ENCODE measurements around the gene BMP10. TPM values are rescaled to one million over a fixed set of nuclear protein-coding genes. Genes with fewer than 3 reads are reported as not detected.
"Not testable (repeated sequence)": the region's sequence is repeated elsewhere in the genome, so short reads cannot be mapped to it uniquely, and the experiment has no call there.

BMP10 gene
- total RNA-seq, 1 donor from 2014 or later = not detected

DNA sequence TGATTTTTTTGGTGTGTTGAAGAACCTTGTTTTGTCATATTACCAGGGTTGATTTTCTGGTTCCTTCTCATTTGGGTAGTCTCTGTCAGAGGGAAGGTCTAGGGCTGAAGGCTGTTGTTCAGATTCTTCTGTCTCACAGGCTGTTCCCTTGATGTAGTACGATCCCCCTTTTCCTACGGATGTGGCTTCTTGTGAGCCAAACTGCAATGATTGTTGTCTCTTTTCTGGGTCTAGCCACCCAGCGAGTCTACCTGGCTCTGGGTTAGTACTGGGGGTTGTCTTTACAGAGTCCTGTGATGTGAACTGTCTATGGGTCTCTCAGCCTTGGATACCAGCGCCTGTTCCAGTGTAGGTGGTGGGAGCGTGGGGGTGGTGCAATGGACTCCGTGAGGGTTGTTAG, 24.8 kb upstream of the BMP10 start:
- not testable (repeated sequence) for DNase-seq (ENCODE audit: low spot score)

- no peak for DNase-seq (ENCODE audit: low spot score)
These were observed 18.3 kb upstream of the BMP10 start for GRCh38 chr2:68889500-68889899.

DNA sequence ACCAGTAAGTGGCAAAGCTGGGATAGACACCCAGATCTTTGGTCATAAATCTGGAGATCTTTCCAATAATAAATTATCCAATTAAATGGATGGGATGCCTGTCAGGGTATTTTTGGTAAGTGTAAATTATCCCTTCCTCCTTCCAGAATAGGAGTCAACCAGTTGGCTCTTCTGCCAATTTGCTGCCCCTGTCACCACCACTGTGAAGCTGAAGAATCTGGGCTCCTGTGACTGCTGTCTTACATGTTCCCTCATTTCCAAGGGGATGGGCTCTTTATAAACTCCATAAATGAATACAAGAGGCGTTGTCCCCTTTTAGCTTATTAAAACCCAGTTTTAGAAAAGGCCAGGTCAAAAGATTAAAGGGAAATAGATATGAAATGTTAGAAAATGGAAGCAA, 17.8 kb upstream of the BMP10 start:
- DNase-seq (ENCODE audit: low spot score) = no peak

GRCh38 chr2:68888038-68888704, 17.0 kb upstream of the BMP10 start:
- DNase-seq (ENCODE audit: low spot score) = no peak

DNA sequence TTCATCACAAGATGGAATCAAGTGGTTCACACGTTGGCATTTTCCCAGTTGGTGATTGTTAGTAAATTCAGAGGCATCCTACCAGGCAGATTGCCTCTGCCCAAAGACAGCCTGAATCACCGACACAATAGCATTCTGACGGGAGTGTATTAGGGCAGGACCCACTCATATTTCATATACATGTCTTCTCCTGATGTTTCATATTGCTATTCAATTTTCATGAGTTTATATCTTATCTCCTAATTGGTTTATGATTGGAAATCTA, 14.5 kb upstream of the BMP10 start:
- DNase-seq (ENCODE audit: low spot score) = no peak

DNA sequence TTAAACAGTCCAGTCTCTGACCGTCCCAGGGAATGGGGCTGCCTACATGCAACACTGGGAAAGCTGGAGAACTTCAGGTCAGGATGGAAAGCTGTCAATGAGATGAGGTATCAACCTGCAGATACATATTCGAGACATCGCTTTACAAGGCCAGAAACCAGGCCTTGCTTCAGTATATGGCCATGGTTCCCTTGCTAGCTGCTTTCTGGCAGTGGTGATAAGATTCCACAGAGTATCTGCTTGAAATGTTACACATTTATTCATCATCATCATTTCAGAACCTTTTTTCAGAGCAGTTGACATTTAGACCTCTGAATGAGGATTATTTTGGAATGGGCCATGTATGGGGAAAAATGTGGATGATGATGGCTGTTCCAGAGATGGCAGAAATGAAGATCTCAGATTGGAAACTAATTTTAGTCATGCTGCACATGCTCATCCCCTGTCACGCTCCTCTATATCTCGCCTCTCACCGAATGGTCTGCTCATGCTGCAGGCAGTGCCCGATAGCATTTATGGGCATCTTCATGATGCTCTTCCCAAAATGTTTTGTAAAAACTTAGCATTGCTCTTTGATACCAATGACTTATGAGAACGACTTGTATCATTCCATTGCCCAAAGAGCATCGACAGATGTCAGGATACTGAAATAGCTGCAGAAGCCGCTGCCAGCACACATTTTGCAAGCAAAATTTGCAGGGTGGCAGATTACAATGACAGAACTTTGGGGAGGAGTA, 14.0 kb upstream of the BMP10 start:
- no peak for DNase-seq (ENCODE audit: low spot score)

DNA sequence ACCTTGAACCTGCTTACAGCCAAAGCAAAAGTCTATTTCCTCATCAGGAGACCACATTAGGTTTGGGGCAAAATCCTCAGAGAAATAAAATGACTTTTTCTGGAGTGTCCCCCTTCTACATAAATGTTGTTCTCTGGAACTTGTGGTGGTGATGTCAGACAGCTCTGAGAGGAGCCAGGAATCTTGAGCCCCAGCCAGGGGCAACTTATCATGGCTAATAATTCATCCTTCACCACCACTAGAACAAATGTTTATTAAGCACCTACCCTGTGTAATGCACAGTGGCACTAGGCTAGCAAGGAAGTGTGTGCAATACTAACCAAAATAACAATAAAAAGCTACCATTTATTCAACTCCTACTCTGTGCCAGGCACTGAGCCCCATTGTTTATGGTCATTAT, 9.0 kb upstream of the BMP10 start:
- no peak for DNase-seq (ENCODE audit: low spot score)

DNA sequence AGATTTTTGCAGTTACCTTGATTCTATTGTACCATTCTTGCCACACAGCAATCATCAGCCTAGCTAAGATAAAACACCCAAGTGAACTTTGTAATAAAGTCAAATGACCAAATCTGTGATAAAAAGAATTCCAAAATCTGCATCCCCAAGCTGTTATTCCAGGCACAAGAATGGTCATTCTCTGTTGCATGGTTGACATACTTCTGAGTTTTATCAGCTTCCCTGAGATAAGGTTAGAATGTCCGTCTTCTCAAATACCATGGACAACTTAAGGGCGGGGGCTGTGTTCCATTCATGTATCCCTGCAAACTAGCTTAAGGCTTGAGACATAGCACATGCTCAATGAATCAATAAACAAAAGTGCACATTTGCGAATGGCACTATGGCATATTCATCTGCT, 8.1 kb upstream of the BMP10 start:
- DNase-seq (ENCODE audit: low spot score) = no peak

GRCh38 chr2:68878753-68879152, 7.6 kb upstream of the BMP10 start:
- DNase-seq (ENCODE audit: low spot score) = no peak

- DNase-seq (ENCODE audit: low spot score) = no peak
These were observed 7.0 kb upstream of the BMP10 start for GRCh38 chr2:68878071-68878711.

DNA sequence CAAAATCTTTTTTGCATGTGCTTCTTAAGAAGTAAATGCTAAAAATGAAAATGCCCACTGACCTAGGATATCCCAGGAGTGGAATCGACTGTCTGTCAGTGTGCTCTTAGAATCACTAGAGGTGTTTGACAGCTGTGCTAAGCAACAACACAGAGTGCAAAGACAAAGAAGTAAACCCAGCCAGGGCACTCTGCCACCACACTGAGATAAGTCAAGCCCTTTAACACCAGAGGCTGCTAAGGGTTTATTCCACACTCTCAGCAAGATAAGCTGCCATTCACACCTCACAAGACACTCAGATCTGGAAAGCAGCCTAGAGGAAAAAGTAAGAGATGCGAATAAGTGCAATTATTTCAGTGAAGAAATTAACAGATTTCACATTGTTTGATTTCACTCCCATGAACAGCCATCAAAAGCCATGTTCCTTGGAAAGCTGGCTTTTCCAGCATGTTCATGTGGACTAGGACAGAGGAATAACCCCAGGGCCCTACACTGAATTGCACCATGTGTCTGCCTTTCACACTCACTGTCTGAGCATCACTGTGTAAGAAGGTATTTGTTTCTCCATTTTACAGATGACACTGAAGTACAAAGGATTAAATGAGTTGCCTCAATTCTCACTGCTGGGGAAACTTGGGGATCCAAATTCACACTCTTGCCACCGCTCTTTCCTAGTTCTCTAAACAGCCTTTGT, 6.0 kb upstream of the BMP10 start:
- no peak for DNase-seq (ENCODE audit: low spot score)

DNA sequence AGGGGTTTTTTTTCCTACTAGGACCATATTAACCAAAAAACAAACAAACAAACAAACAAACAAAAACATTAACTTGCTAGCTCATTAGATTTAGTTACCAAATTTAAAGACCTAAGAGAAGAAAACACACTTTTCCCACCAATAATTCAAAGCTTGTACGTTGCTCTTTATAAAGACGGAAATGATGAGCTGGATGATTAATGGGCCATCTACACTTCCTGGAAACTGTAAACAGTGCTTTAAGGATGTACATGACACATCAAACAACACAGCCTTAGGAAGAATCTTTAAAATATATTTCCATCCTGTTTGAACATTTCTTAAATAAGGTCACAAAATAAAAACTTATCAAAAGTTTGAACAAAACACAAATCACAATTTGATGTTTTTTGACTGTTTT, 982 bp downstream of the BMP10 start:
- no peak for DNase-seq (ENCODE audit: low spot score)

DNA sequence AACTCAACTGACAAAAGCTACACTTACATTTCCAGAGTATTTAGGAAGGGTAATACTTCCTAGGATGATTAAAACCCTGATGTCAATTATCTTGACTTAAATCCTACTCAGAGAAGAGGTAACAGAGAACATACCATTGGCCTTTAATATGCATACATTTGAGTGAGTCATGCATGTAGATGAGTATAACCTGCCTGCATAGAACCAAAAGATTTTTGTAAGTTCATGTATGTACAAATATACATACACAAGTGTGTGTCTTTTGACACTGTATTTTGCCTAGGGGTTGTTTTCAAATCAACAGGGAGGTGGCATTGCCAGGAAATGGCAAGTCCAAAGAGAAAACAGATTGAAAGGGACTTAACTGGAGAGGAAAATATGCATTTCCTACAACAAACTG, 6.1 kb downstream of the BMP10 start:
- DNase-seq (ENCODE audit: low spot score) = no peak

GRCh38 chr2:68863996-68864395, 7.2 kb downstream of the BMP10 start:
- DNase-seq (ENCODE audit: low spot score) = no peak

DNA sequence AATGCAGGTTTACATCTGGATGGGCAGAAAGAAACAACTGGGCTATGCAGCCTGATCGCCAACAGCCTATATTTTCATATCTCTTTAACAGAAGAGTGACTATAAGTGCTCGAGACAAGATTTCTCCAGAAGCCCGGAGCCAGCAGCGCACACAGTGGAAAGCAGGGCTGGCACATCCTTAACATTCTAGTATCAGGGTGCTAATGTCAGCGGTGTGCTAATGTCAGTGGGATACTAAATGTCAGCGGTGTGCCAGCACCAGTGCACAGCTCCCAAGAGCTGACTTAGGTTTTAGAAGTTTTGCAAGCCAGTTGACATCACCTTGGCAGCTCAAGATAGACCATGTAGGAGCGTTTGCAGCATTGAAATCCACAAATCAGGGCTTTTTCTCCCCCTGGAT, 8.3 kb downstream of the BMP10 start:
- no peak for DNase-seq (ENCODE audit: low spot score)

DNA sequence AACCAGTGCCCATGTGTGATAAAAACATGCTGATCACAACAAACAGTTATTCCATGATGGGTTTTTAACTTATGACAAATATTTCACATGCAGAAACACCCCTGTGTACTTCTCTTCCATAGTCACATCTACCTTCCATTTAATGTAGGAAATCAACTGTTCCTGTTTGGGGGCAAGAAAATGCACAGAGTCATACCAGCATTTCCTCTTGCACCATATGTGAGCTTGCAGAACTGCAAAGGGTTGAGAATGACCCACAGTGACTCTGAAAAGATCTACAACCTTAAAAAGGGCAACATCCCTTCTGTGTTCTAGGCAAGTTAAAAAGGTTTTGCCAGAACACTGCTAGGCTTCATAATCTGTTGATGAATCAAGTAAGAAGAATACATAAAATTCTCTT, 9.9 kb downstream of the BMP10 start:
- DNase-seq (ENCODE audit: low spot score) = no peak

DNA sequence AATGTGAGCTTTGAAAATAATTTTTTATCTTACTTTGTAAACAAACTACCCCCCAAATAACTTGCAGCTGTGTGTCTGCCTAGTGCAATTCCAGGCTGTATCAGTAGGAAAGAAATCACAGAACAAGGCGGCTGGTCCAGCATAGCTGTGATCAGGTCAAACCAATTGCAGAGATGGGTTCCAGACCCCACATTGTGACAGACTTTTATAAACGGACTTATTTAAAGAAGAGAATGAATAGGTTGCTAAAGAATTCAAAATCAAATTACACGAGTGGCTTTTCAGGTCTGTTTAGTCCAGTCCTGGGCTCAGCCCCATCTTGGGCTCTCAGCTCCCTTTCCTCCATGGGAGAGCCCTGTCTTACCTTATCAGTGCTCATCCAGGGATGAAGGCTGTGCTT, 11.1 kb downstream of the BMP10 start:
- DNase-seq (ENCODE audit: low spot score) = no peak

DNA sequence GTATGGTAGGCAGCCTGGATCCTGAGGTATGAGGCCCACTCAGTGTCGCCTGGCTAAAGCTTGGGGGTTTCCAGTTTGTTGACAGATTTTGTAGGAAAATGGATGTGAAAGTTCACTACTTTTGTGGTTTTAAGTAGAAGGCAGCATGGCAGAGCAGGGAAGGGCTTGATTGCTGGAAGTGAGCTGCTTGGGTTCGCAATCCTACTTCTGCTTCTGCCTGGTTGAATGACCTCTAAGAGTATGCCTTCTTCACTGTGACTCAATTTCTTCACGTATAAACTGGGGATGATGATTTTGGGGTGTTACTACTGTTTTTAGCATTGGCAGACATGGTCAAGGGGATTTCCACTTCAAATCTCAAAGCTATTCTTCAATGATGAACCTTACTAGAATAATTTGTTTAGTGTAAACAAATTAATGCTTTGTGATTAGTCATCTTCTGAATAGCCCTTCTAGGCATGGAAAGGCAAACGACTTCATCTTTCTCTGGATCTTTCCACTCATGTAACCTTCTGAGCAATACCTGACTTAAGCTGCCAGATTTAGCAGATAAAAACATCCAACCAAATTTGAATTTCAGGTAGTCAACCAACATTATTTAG, 13.2 kb downstream of the BMP10 start:
- DNase-seq (ENCODE audit: low spot score) = no peak

- no peak for DNase-seq (ENCODE audit: low spot score)
These were observed 13.9 kb downstream of the BMP10 start for GRCh38 chr2:68857202-68857845.

GRCh38 chr2:68855550-68855949, 15.6 kb downstream of the BMP10 start:
- DNase-seq (ENCODE audit: low spot score) = no peak

DNA sequence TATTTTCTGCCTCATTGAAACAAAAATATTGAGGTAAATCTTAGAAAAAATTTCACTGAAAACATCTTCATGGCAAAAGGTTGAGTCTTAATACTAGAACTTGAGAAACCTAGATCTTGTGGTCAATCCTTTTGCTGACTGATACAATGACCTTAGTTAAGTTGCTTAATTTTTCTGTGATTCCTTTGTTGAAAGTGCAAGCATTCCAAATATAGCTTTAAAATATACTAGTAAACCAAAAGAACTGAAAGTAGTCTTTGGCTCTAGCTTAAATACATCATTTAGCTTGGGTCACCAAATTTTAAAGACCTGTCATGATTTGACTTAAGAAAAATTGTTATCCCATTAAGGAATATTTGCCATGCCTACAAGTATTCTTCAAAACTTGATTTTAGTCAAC, 16.7 kb downstream of the BMP10 start:
- DNase-seq (ENCODE audit: low spot score) = no peak

Measured in mesenteric fat pad (tissue), 1 donor.